GM23338 (cell line): Measurements from ENCODE around the gene LEFTY2. TPM values are rescaled to one million over a fixed set of nuclear protein-coding genes. Genes with fewer than 3 reads are reported as not detected.

Experiments
- ATAC-seq: fragments of 200-7000 bp; cut with Tn5 transposase; 3 replicates; pipeline ENCODE4 v1.9.1; 2020
- DNase-seq: peaks from one replicate; pipeline ENCODE4 v3.0.0-alpha.2; 2015; ENCODE audit warnings: low spot score
- H2AFZ ChIP-seq: fragments of 200-600 bp; sonication (generic); 2 replicates; pipeline ENCODE4 v1.8.0; 2016; ENCODE audit warnings: antibody characterized with exemption, mild to moderate bottlenecking, moderate library complexity
- H3F3A ChIP-seq: fragments of 200-600 bp; sonication (generic); replicated peaks from 2 replicates; pipeline ENCODE4 v1.8.0; 2017; ENCODE audit warnings: antibody characterized with exemption, mixed run types, low read depth
- H3K27ac ChIP-seq: fragments of 200-600 bp; sonication (generic); 2 replicates; pipeline ENCODE4 v1.6.1; 2016; ENCODE audit warnings: low read depth
- H3K27me3 ChIP-seq: fragments of 200-600 bp; sonication (generic); 2 replicates; pipeline ENCODE4 v1.8.0; 2016; ENCODE audit warnings: mild to moderate bottlenecking, mixed run types, moderate library complexity; ENCODE audit not compliant: insufficient read depth
- H3K36me3 ChIP-seq: fragments of 200-600 bp; sonication (generic); 2 replicates; pipeline ENCODE4 v1.8.0; 2016; ENCODE audit warnings: mild to moderate bottlenecking; ENCODE audit not compliant: insufficient read depth
- H3K4me1 ChIP-seq: fragments of 200-600 bp; sonication (generic); 2 replicates; pipeline ENCODE4 v1.8.0; 2016; ENCODE audit warnings: mild to moderate bottlenecking, moderate library complexity; ENCODE audit not compliant: insufficient read depth
- H3K4me2 ChIP-seq: fragments of 200-600 bp; sonication (generic); 2 replicates; pipeline ENCODE4 v1.7.1; 2017; ENCODE audit warnings: mixed run types
- H3K4me3 ChIP-seq: fragments of 200-600 bp; sonication (generic); 2 replicates; pipeline ENCODE4 v1.6.1; 2016; ENCODE audit warnings: mixed run types
- H3K79me2 ChIP-seq: fragments of 200-600 bp; sonication (generic); replicated peaks from 2 replicates; pipeline ENCODE4 v1.8.0; 2017; ENCODE audit warnings: mild to moderate bottlenecking; ENCODE audit not compliant: insufficient read depth
- H3K9me2 ChIP-seq: fragments of 200-600 bp; sonication (generic); 2 replicates; pipeline ENCODE4 v1.8.0; 2017; ENCODE audit not compliant: insufficient read depth
- H4K20me1 ChIP-seq: fragments of 200-600 bp; sonication (generic); replicated peaks from 2 replicates; pipeline ENCODE4 v1.8.0; 2017; ENCODE audit warnings: mild to moderate bottlenecking; ENCODE audit not compliant: insufficient read depth
- H3K27ac Mint-ChIP-seq: 2 replicates; pipeline ENCODE4 v1.8.0; 2020; ENCODE audit warnings: inconsistent platforms, mild to moderate bottlenecking, moderate library complexity, mixed read lengths
- H3K27me3 Mint-ChIP-seq: 3 replicates; pipeline ENCODE4 v1.8.0; 2022; ENCODE audit warnings: low read depth, mild to moderate bottlenecking, moderate library complexity, mixed read lengths, inconsistent platforms; ENCODE audit not compliant: insufficient read depth, poor library complexity
- H3K36me3 Mint-ChIP-seq: 3 replicates; pipeline ENCODE4 v1.8.0; 2021; ENCODE audit warnings: low read depth, mild to moderate bottlenecking, inconsistent platforms, moderate library complexity, mixed read lengths
- H3K4me1 Mint-ChIP-seq: 3 replicates; pipeline ENCODE4 v1.8.0; 2020; ENCODE audit warnings: mild to moderate bottlenecking, inconsistent platforms, mixed read lengths
- H3K4me3 Mint-ChIP-seq: 3 replicates; pipeline ENCODE4 v1.8.0; 2021; ENCODE audit warnings: moderate library complexity, mild to moderate bottlenecking, inconsistent platforms, mixed read lengths
- H3K9me3 Mint-ChIP-seq: 3 replicates; pipeline ENCODE4 v1.8.0; 2020; ENCODE audit warnings: moderate library complexity, mild to moderate bottlenecking, inconsistent platforms, mixed read lengths
- CREB1 ChIP-seq: fragments of 250-450 bp; sonication (Bioruptor Pico); IDR thresholded peaks from 2 replicates; pipeline ENCODE4 v1.5.0; 2020; ENCODE audit warnings: low read depth, mild to moderate bottlenecking, moderate library complexity
- EZH2 ChIP-seq: fragments of 200-600 bp; sonication (generic); IDR thresholded peaks from one replicate; pipeline ENCODE4 v1.8.0; 2017; ENCODE audit warnings: antibody characterized with exemption, mild to moderate bottlenecking, low read depth; ENCODE audit not compliant: unreplicated experiment
- EZH2phosphoT487 ChIP-seq: fragments of 200-600 bp; sonication (generic); IDR thresholded peaks from one replicate; pipeline ENCODE4 v1.8.1; 2018; ENCODE audit warnings: antibody characterized with exemption; ENCODE audit not compliant: unreplicated experiment
- JUNB ChIP-seq: IDR thresholded peaks from one replicate; pipeline ENCODE4 v1.6.1; 2016; ENCODE audit warnings: antibody characterized with exemption; ENCODE audit not compliant: unreplicated experiment
- NANOG ChIP-seq: IDR thresholded peaks from 2 replicates; pipeline ENCODE4 v1.6.1; 2016; ENCODE audit warnings: antibody characterized with exemption, borderline replicate concordance
- POLR2AphosphoS5 ChIP-seq: IDR thresholded peaks from 2 replicates; pipeline ENCODE4 v1.6.1; 2016; ENCODE audit warnings: antibody characterized with exemption, low read depth
- STAT1 ChIP-seq: IDR thresholded peaks from one replicate; pipeline ENCODE4 v1.6.1; 2016; ENCODE audit warnings: antibody characterized with exemption; ENCODE audit not compliant: unreplicated experiment
- ZNF114 ChIP-seq: fragments of 250-450 bp; sonication (Bioruptor Pico); IDR thresholded peaks from 2 replicates; pipeline ENCODE4 v1.5.0; 2020; ENCODE audit warnings: mild to moderate bottlenecking, moderate library complexity
- ZNF331 ChIP-seq: fragments of 250-450 bp; sonication (Bioruptor Pico); IDR thresholded peaks from 2 replicates; pipeline ENCODE4 v1.5.0; 2020; ENCODE audit warnings: low read depth, mild to moderate bottlenecking, moderate library complexity
- polyA plus RNA-seq: library from polyadenylated mRNA; unstranded; fragments of >200 nt; fragmentation: Nextera tagmentation; extraction: Ambion mirVana; gene quantifications from 2 replicates; pipeline ENCODE4 v1.2.1, GENCODE V29; 2016
- total RNA-seq: library from RNA; depleted of rRNA; stranded (reverse); fragments of >200 nt; shearing (Covaris generic); gene quantifications from 2 replicates; pipeline ENCODE4 v1.2.3, GENCODE V29; 2014
- TF ChIP-seq, protein P1 (sequence below): fragments of 250-450 bp; sonication (Bioruptor Pico); IDR thresholded peaks from 2 replicates; pipeline ENCODE4 v1.5.0; 2020; ENCODE audit warnings: mild to moderate bottlenecking, moderate library complexity
- TF ChIP-seq, protein P2 (sequence below): IDR thresholded peaks from one replicate; pipeline ENCODE4 v1.6.1; 2018; ENCODE audit warnings: antibody characterized with exemption; ENCODE audit not compliant: unreplicated experiment
- TF ChIP-seq, protein P3 (sequence below), 2 experiments: fragments of 200-600 bp in 1 of 2; sonication (generic) in 1 of 2; conservative IDR thresholded peaks; 2 replicates each; pipeline versions ENCODE4 v1.5.1 to v1.6.1; 2016 to 2017; ENCODE audit warnings: antibody characterized with exemption in 2 of 2, low read depth in 2 of 2, mild to moderate bottlenecking in 2 of 2, moderate library complexity in 1 of 2

Gene LEFTY2
- total and polyA plus RNA-seq, 2 experiments from 2014 or later: 8.3 to 12.4 TPM

DNA sequence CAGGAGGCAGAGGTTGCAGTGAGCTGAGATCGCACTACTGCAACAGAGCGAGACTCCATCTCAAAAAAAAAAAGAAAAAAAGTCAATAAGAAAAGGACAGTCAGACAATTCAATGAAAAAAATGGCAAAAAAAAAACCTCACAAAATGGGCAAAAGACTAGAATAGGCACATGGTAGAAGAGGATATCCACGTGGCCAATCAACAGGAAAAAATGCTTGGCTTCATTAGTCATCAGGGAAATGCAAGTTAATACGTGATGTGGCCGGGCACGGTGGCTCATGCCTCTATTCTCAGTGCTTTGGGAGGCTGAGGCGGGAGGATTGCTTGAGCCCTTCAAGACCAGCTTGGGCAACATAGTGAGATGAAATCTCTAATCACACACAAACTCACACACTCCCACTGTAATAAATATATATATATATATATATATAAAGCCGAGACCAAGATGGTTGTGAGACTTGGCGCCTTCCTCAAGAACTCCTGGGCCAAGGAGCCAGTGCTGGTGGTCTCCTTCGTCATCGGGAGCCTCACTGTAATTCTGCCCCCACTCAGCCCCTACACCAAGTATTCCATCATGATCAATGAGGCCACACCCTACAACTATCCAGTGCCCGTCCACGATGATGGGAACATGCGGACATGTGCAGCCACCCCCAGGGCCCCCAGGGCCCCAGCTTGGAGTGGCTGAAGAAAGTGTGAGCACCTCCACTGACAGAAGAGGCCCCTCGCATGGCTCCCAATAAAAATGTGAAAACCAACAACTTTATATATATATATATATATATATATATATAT lies 22.9 kb upstream of the LEFTY2 start:
- TF ChIP-seq CREB1 (CRISPR knock-in tag) (no peak), NANOG (no peak), STAT1 (no peak), POLR2AphosphoS5 (no peak), EZH2 (no peak), JUNB (no peak), ZNF114 (CRISPR knock-in tag) (no peak), ZNF331 (CRISPR knock-in tag) (no peak), EZH2phosphoT487 (no peak)
- TF ChIP-seq, protein P1, sequence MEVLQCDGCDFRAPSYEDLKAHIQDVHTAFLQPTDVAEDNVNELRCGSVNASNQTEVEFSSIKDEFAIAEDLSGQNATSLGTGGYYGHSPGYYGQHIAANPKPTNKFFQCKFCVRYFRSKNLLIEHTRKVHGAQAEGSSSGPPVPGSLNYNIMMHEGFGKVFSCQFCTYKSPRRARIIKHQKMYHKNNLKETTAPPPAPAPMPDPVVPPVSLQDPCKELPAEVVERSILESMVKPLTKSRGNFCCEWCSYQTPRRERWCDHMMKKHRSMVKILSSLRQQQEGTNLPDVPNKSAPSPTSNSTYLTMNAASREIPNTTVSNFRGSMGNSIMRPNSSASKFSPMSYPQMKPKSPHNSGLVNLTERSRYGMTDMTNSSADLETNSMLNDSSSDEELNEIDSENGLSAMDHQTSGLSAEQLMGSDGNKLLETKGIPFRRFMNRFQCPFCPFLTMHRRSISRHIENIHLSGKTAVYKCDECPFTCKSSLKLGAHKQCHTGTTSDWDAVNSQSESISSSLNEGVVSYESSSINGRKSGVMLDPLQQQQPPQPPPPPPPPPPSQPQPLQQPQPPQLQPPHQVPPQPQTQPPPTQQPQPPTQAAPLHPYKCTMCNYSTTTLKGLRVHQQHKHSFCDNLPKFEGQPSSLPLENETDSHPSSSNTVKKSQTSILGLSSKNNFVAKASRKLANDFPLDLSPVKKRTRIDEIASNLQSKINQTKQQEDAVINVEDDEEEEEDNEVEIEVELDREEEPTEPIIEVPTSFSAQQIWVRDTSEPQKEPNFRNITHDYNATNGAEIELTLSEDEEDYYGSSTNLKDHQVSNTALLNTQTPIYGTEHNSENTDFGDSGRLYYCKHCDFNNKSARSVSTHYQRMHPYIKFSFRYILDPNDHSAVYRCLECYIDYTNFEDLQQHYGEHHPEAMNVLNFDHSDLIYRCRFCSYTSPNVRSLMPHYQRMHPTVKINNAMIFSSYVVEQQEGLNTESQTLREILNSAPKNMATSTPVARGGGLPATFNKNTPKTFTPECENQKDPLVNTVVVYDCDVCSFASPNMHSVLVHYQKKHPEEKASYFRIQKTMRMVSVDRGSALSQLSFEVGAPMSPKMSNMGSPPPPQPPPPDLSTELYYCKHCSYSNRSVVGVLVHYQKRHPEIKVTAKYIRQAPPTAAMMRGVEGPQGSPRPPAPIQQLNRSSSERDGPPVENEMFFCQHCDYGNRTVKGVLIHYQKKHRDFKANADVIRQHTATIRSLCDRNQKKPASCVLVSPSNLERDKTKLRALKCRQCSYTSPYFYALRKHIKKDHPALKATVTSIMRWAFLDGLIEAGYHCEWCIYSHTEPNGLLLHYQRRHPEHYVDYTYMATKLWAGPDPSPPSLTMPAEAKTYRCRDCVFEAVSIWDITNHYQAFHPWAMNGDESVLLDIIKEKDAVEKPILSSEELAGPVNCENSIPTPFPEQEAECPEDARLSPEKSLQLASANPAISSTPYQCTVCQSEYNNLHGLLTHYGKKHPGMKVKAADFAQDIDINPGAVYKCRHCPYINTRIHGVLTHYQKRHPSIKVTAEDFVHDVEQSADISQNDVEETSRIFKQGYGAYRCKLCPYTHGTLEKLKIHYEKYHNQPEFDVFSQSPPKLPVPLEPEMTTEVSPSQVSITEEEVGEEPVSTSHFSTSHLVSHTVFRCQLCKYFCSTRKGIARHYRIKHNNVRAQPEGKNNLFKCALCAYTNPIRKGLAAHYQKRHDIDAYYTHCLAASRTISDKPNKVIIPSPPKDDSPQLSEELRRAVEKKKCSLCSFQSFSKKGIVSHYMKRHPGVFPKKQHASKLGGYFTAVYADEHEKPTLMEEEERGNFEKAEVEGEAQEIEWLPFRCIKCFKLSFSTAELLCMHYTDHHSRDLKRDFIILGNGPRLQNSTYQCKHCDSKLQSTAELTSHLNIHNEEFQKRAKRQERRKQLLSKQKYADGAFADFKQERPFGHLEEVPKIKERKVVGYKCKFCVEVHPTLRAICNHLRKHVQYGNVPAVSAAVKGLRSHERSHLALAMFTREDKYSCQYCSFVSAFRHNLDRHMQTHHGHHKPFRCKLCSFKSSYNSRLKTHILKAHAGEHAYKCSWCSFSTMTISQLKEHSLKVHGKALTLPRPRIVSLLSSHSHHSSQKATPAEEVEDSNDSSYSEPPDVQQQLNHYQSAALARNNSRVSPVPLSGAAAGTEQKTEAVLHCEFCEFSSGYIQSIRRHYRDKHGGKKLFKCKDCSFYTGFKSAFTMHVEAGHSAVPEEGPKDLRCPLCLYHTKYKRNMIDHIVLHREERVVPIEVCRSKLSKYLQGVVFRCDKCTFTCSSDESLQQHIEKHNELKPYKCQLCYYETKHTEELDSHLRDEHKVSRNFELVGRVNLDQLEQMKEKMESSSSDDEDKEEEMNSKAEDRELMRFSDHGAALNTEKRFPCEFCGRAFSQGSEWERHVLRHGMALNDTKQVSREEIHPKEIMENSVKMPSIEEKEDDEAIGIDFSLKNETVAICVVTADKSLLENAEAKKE (CRISPR knock-in tag): no peak
- TF ChIP-seq, protein P2, sequence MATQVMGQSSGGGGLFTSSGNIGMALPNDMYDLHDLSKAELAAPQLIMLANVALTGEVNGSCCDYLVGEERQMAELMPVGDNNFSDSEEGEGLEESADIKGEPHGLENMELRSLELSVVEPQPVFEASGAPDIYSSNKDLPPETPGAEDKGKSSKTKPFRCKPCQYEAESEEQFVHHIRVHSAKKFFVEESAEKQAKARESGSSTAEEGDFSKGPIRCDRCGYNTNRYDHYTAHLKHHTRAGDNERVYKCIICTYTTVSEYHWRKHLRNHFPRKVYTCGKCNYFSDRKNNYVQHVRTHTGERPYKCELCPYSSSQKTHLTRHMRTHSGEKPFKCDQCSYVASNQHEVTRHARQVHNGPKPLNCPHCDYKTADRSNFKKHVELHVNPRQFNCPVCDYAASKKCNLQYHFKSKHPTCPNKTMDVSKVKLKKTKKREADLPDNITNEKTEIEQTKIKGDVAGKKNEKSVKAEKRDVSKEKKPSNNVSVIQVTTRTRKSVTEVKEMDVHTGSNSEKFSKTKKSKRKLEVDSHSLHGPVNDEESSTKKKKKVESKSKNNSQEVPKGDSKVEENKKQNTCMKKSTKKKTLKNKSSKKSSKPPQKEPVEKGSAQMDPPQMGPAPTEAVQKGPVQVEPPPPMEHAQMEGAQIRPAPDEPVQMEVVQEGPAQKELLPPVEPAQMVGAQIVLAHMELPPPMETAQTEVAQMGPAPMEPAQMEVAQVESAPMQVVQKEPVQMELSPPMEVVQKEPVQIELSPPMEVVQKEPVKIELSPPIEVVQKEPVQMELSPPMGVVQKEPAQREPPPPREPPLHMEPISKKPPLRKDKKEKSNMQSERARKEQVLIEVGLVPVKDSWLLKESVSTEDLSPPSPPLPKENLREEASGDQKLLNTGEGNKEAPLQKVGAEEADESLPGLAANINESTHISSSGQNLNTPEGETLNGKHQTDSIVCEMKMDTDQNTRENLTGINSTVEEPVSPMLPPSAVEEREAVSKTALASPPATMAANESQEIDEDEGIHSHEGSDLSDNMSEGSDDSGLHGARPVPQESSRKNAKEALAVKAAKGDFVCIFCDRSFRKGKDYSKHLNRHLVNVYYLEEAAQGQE: no peak
- TF ChIP-seq, protein P3, sequence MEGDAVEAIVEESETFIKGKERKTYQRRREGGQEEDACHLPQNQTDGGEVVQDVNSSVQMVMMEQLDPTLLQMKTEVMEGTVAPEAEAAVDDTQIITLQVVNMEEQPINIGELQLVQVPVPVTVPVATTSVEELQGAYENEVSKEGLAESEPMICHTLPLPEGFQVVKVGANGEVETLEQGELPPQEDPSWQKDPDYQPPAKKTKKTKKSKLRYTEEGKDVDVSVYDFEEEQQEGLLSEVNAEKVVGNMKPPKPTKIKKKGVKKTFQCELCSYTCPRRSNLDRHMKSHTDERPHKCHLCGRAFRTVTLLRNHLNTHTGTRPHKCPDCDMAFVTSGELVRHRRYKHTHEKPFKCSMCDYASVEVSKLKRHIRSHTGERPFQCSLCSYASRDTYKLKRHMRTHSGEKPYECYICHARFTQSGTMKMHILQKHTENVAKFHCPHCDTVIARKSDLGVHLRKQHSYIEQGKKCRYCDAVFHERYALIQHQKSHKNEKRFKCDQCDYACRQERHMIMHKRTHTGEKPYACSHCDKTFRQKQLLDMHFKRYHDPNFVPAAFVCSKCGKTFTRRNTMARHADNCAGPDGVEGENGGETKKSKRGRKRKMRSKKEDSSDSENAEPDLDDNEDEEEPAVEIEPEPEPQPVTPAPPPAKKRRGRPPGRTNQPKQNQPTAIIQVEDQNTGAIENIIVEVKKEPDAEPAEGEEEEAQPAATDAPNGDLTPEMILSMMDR (conservative IDR thresholded peaks at IDR 0.05; ENCODE audit: low read depth in 2 of 2): no peak
- Histone ChIP-seq H3K4me3 (no peak overlapping the region), H3K4me2 (no peak overlapping the region), H3K4me1 (no peaks in the 10 kb centered on the region; the same call in 1 of the 2 replicates), H3K79me2 (no peaks in the 10 kb centered on the region), H3K9me2 (peaks cover 6% of the 10 kb centered on the region; the same call in 1 of the 2 replicates), H2AFZ (no peak overlapping the region), H3K36me3 (no peaks in the 10 kb centered on the region), H3K27me3 (no peaks in the 10 kb centered on the region), H3F3A (no peaks in the 10 kb centered on the region; the same call in 1 of the 2 replicates), H4K20me1 (no peaks in the 10 kb centered on the region), H3K27ac (no peak overlapping the region)
- H3K36me3 Mint-ChIP-seq: peaks cover 3% of the 10 kb centered on the region
- DNase-seq: no peak
- peaks cover 3% of the 10 kb centered on the region; the same call in 2 of the 3 replicates for H3K4me1 Mint-ChIP-seq
- no peak for ATAC-seq
- H3K27ac Mint-ChIP-seq: no peak overlapping the region
- peaks cover 3% of the 10 kb centered on the region for H3K27me3 Mint-ChIP-seq
- H3K9me3 Mint-ChIP-seq: peaks cover 3% of the 10 kb centered on the region; the same call in 2 of the 3 replicates
- no peak overlapping the region for H3K4me3 Mint-ChIP-seq
